ENCODE results near the gene C1QTNF12. TPM values are rescaled to one million over a fixed set of nuclear protein-coding genes. Genes with fewer than 3 reads are reported as not detected.

C1QTNF12 gene
- polyA plus RNA-seq, 1 donor from 2014 or later, result 0.74 TPM

DNA sequence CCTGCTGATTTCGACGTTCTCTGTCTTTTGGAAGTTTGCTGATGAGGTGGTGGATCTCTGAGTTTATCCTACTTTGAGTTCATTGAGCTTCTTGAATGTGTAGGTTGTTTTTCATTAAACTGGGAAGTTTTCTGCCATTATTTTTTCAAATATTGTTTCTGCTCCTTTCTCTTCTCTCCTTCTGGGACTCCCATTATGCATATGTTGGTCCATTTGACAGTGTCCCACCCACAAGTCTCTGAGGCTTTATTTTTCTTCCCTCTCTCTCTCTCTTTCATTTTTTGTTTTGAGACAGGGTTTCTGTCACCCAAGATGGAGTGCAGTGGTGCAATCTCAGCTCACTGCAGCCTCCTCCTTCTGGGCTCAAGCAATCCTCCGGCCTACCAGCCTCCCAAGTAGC is 51.8 kb downstream of the C1QTNF12 start:
- Histone ChIP-seq H3K79me2 (replicated peaks; ENCODE audit: insufficient read depth, low read length) (no peaks in the 10 kb centered on the region), H3K4me3 (ENCODE audit: low read length) (no peak overlapping the region), H2AFZ (ENCODE audit: low read depth, low read length) (no peak overlapping the region), H3F3A (ENCODE audit: insufficient read depth, low read length, poor library complexity, severe bottlenecking) (no peaks in the 10 kb centered on the region), H3K9me3 (ENCODE audit: low read length) (no peaks in the 10 kb centered on the region), H3K27me3 (ENCODE audit: insufficient read depth, low read depth, low read length) (no peaks in the 10 kb centered on the region), H3K27ac (ENCODE audit: low read length) (no peak overlapping the region), H3K9ac (ENCODE audit: low read length) (no peak overlapping the region), H4K20me1 (ENCODE audit: insufficient read depth) (no peaks in the 10 kb centered on the region), H3K36me3 (ENCODE audit: insufficient read depth, low read length) (no peaks in the 10 kb centered on the region), H3K9me2 (ENCODE audit: insufficient read depth, low read length) (no peaks in the 10 kb centered on the region), H3K4me2 (ENCODE audit: low read length) (no peak overlapping the region)
- TF ChIP-seq MXI1 (conservative IDR thresholded peaks at IDR 0.05; ENCODE audit: poor library complexity, severe bottlenecking) (no peak), SMC3 (conservative IDR thresholded peaks at IDR 0.05; ENCODE audit: poor library complexity) (no peak), EP300 (conservative IDR thresholded peaks at IDR 0.05; ENCODE audit: poor library complexity, severe bottlenecking) (no peak), EZH2 (IDR thresholded peaks at IDR 0.05; ENCODE audit: borderline replicate concordance, insufficient read depth, low read length, poor library complexity, severe bottlenecking) (no peak), POLR2AphosphoS5 (IDR thresholded peaks at IDR 0.05) (no peak)
- TF ChIP-seq, protein P1, sequence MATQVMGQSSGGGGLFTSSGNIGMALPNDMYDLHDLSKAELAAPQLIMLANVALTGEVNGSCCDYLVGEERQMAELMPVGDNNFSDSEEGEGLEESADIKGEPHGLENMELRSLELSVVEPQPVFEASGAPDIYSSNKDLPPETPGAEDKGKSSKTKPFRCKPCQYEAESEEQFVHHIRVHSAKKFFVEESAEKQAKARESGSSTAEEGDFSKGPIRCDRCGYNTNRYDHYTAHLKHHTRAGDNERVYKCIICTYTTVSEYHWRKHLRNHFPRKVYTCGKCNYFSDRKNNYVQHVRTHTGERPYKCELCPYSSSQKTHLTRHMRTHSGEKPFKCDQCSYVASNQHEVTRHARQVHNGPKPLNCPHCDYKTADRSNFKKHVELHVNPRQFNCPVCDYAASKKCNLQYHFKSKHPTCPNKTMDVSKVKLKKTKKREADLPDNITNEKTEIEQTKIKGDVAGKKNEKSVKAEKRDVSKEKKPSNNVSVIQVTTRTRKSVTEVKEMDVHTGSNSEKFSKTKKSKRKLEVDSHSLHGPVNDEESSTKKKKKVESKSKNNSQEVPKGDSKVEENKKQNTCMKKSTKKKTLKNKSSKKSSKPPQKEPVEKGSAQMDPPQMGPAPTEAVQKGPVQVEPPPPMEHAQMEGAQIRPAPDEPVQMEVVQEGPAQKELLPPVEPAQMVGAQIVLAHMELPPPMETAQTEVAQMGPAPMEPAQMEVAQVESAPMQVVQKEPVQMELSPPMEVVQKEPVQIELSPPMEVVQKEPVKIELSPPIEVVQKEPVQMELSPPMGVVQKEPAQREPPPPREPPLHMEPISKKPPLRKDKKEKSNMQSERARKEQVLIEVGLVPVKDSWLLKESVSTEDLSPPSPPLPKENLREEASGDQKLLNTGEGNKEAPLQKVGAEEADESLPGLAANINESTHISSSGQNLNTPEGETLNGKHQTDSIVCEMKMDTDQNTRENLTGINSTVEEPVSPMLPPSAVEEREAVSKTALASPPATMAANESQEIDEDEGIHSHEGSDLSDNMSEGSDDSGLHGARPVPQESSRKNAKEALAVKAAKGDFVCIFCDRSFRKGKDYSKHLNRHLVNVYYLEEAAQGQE (IDR thresholded peaks at IDR 0.05; ENCODE audit: borderline replicate concordance), result no peak
- TF ChIP-seq, protein P2, sequence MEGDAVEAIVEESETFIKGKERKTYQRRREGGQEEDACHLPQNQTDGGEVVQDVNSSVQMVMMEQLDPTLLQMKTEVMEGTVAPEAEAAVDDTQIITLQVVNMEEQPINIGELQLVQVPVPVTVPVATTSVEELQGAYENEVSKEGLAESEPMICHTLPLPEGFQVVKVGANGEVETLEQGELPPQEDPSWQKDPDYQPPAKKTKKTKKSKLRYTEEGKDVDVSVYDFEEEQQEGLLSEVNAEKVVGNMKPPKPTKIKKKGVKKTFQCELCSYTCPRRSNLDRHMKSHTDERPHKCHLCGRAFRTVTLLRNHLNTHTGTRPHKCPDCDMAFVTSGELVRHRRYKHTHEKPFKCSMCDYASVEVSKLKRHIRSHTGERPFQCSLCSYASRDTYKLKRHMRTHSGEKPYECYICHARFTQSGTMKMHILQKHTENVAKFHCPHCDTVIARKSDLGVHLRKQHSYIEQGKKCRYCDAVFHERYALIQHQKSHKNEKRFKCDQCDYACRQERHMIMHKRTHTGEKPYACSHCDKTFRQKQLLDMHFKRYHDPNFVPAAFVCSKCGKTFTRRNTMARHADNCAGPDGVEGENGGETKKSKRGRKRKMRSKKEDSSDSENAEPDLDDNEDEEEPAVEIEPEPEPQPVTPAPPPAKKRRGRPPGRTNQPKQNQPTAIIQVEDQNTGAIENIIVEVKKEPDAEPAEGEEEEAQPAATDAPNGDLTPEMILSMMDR (IDR thresholded peaks at IDR 0.05; ENCODE audit: poor library complexity, severe bottlenecking), result no peak

Small RNA genes within 50 kb of the gene (small RNA-seq; reads per million reads assigned to genes)
- gene MIR6726, result 0 to 5.5 (median 3.2) reads per million in 3 experiments

Other genes with a start within 250 kb of the C1QTNF12 start
- gene HES4, start 246.6 kb downstream of the C1QTNF12 start, polyA plus RNA-seq, result 196 and 204 TPM in 2 replicates
- 3.0 and 8.0 TPM in 2 replicates for gene ISG15, start 233.2 kb downstream of the C1QTNF12 start, polyA plus RNA-seq
- 104 and 106 TPM in 2 replicates for gene AGRN, start 226.6 kb downstream of the C1QTNF12 start, polyA plus RNA-seq
- gene RNF223, start 172.4 kb downstream of the C1QTNF12 start, polyA plus RNA-seq, result not detected in 2 replicates
- gene C1orf159, start 130.6 kb downstream of the C1QTNF12 start, polyA plus RNA-seq, result 31.5 and 52.6 TPM in 2 replicates
- gene TTLL10, start 72.8 kb downstream of the C1QTNF12 start, polyA plus RNA-seq, result not detected in 2 replicates
- gene TNFRSF18, start 40.1 kb downstream of the C1QTNF12 start, polyA plus RNA-seq, result not detected in 2 replicates
- 0.66 TPM in 1 of 2 replicates, not detected in the other for gene TNFRSF4, start 32.6 kb downstream of the C1QTNF12 start, polyA plus RNA-seq
- gene SDF4, start 14.7 kb downstream of the C1QTNF12 start, polyA plus RNA-seq, result 91.2 and 114 TPM in 2 replicates
- 46.5 and 52.6 TPM in 2 replicates for gene B3GALT6, start 14.5 kb downstream of the C1QTNF12 start, polyA plus RNA-seq
- 76.5 and 79.7 TPM in 2 replicates for gene UBE2J2, start 27.1 kb upstream of the C1QTNF12 start, polyA plus RNA-seq
- 9.8 and 16.0 TPM in 2 replicates for gene SCNN1D, start 33.7 kb upstream of the C1QTNF12 start, polyA plus RNA-seq
- 186 and 230 TPM in 2 replicates for gene ACAP3, start 61.2 kb upstream of the C1QTNF12 start, polyA plus RNA-seq
- 25.0 and 36.8 TPM in 2 replicates for gene PUSL1, start 61.9 kb upstream of the C1QTNF12 start, polyA plus RNA-seq
- 131 and 132 TPM in 2 replicates for gene INTS11, start 77.9 kb upstream of the C1QTNF12 start, polyA plus RNA-seq
- 9.9 and 13.3 TPM in 2 replicates for gene CPTP, start 78.1 kb upstream of the C1QTNF12 start, polyA plus RNA-seq
- 1.0 and 1.2 TPM in 2 replicates for gene TAS1R3, start 84.6 kb upstream of the C1QTNF12 start, polyA plus RNA-seq
- gene DVL1, start 102.7 kb upstream of the C1QTNF12 start, polyA plus RNA-seq, result 100 and 102 TPM in 2 replicates
- gene MXRA8, start 111.8 kb upstream of the C1QTNF12 start, polyA plus RNA-seq, result 0.92 and 1.7 TPM in 2 replicates
- 104 and 119 TPM in 2 replicates for gene AURKAIP1, start 128.5 kb upstream of the C1QTNF12 start, polyA plus RNA-seq
- gene CCNL2, start 152.6 kb upstream of the C1QTNF12 start, polyA plus RNA-seq, result 696 and 734 TPM in 2 replicates
- 168 and 204 TPM in 2 replicates for gene MRPL20, start 160.6 kb upstream of the C1QTNF12 start, polyA plus RNA-seq
- 0.28 TPM in 1 of 2 replicates, not detected in the other for gene ANKRD65, start 174.6 kb upstream of the C1QTNF12 start, polyA plus RNA-seq
- 0.88 and 1.4 TPM in 2 replicates for gene VWA1, start 189.0 kb upstream of the C1QTNF12 start, polyA plus RNA-seq
- gene ATAD3C, start 203.0 kb upstream of the C1QTNF12 start, polyA plus RNA-seq, result not detected in 2 replicates
- gene ATAD3B, start 225.0 kb upstream of the C1QTNF12 start, polyA plus RNA-seq, result 51.3 and 57.2 TPM in 2 replicates

Measured in neural cell (in vitro differentiated cells).